Endothelial cell of umbilical vein (primary cell): ENCODE measurements around the gene OLIG3.

Experiments used
- CTCF ChIP-seq, 2 donors: IDR thresholded peaks; 1 replicate in 1 of 2; 2 replicates in 1 of 2; pipeline ENCODE4 v1.5.1; 2011; ENCODE audit warnings: low read length in 2 of 2, mild to moderate bottlenecking in 2 of 2, moderate library complexity in 2 of 2, control low read depth in 1 of 2, inconsistent platforms in 1 of 2, low read depth in 1 of 2; ENCODE audit not compliant: insufficient read depth in 1 of 2; ENCODE audit errors: extremely low read depth in 1 of 2
- EZH2 ChIP-seq: IDR thresholded peaks from 2 replicates; pipeline ENCODE4 v1.6.1; 2012; ENCODE audit warnings: borderline replicate concordance, low read depth, mild to moderate bottlenecking, moderate library complexity, low read length, inconsistent platforms; ENCODE audit not compliant: severe bottlenecking
- FOS ChIP-seq: IDR thresholded peaks from 2 replicates; pipeline ENCODE4 v1.6.1; 2011; ENCODE audit warnings: mild to moderate bottlenecking, low read length, moderate library complexity, borderline replicate concordance; ENCODE audit not compliant: insufficient read depth
- GATA2 ChIP-seq: IDR thresholded peaks from 2 replicates; pipeline ENCODE4 v1.7.0; 2011; ENCODE audit warnings: low read depth, mild to moderate bottlenecking, moderate library complexity, mixed read lengths, low read length; ENCODE audit not compliant: insufficient read length, insufficient read depth
- JUN ChIP-seq: IDR thresholded peaks from 2 replicates; pipeline ENCODE4 v1.6.1; 2011; ENCODE audit warnings: borderline replicate concordance, low read depth; ENCODE audit not compliant: insufficient read length, insufficient read depth
- MAX ChIP-seq: IDR thresholded peaks from 2 replicates; pipeline ENCODE4 v1.6.1; 2011; ENCODE audit not compliant: insufficient read depth, insufficient read length
- MYC ChIP-seq: IDR thresholded peaks from one replicate; pipeline ENCODE4 v1.6.1; 2011; ENCODE audit warnings: mild to moderate bottlenecking, low read depth, low read length
- POLR2A ChIP-seq: IDR thresholded peaks from 2 replicates; pipeline ENCODE4 v1.6.1; 2012; ENCODE audit warnings: low read depth, mild to moderate bottlenecking, control low read depth, low read length
- POLR2AphosphoS5 ChIP-seq: IDR thresholded peaks from 2 replicates; pipeline ENCODE4 v1.6.1; 2012; ENCODE audit warnings: low read depth, mild to moderate bottlenecking, control low read depth, low read length, moderate library complexity; ENCODE audit not compliant: insufficient read depth

- no peak for TF ChIP-seq MAX
- no peak for TF ChIP-seq CTCF (IDR thresholded peaks at IDR 0.05; ENCODE audit: extremely low read depth in 1 of 2, insufficient read depth in 1 of 2, low read depth in 1 of 2, low read length in 2 of 2)
- TF ChIP-seq POLR2AphosphoS5, result no peak
- no peak for TF ChIP-seq POLR2A
- no peak for TF ChIP-seq GATA2
- no peak for TF ChIP-seq EZH2
- no peak for TF ChIP-seq FOS
- no peak for TF ChIP-seq JUN
- TF ChIP-seq MYC, result no peak
These were observed 6.4 kb downstream of the OLIG3 start for GRCh38 chr6:137487869-137488149.
